ENCODE data around the gene SAP25.
"Not testable (repeated sequence)": the region's sequence is repeated elsewhere in the genome, so short reads cannot be mapped to it uniquely, and the experiment has no call there.

Gene SAP25

GRCh38 chr7:100562195-100563099, 11.3 kb downstream of the SAP25 start:
- DNase-seq (ENCODE audit: low spot score) = no peak

GRCh38 chr7:100561491-100562194, 12.1 kb downstream of the SAP25 start:
- DNase-seq (ENCODE audit: low spot score) = no peak

GRCh38 chr7:100559127-100559526, 14.6 kb downstream of the SAP25 start:
- no peak for DNase-seq (ENCODE audit: low spot score)

GRCh38 chr7:100556541-100556940, 17.2 kb downstream of the SAP25 start:
- DNase-seq (ENCODE audit: low spot score) = no peak

- no peak for DNase-seq (ENCODE audit: low spot score)
These were observed 18.0 kb downstream of the SAP25 start for GRCh38 chr7:100555701-100556100.

- DNase-seq (ENCODE audit: low spot score) = no peak
These were observed 20.7 kb downstream of the SAP25 start for GRCh38 chr7:100553032-100553431.

GRCh38 chr7:100552532-100552931, 21.2 kb downstream of the SAP25 start:
- DNase-seq (ENCODE audit: low spot score) = no peak

GRCh38 chr7:100548446-100548845, 25.3 kb downstream of the SAP25 start:
- DNase-seq (ENCODE audit: low spot score) = not testable (repeated sequence)

- DNase-seq (ENCODE audit: low spot score) = no peak
These were observed 25.8 kb downstream of the SAP25 start for GRCh38 chr7:100547872-100548271.

GRCh38 chr7:100546926-100547800, 26.5 kb downstream of the SAP25 start:
- DNase-seq (ENCODE audit: low spot score) = no peak

- no peak for DNase-seq (ENCODE audit: low spot score)
These were observed 27.4 kb downstream of the SAP25 start for GRCh38 chr7:100546129-100546925.

GRCh38 chr7:100545360-100546128, 28.2 kb downstream of the SAP25 start:
- no peak for DNase-seq (ENCODE audit: low spot score)

GRCh38 chr7:100544967-100545359, 28.7 kb downstream of the SAP25 start:
- DNase-seq (ENCODE audit: low spot score) = no peak

GRCh38 chr7:100544386-100544785, 29.3 kb downstream of the SAP25 start:
- no peak for DNase-seq (ENCODE audit: low spot score)

- DNase-seq (ENCODE audit: low spot score) = no peak
These were observed 30.1 kb downstream of the SAP25 start for GRCh38 chr7:100543586-100543985.

- DNase-seq (ENCODE audit: low spot score) = not testable (repeated sequence)
These were observed 32.4 kb downstream of the SAP25 start for GRCh38 chr7:100541309-100541708.

GRCh38 chr7:100540073-100540723, 33.5 kb downstream of the SAP25 start:
- no peak for DNase-seq (ENCODE audit: low spot score)

GRCh38 chr7:100539436-100540006, 34.2 kb downstream of the SAP25 start:
- no peak for DNase-seq (ENCODE audit: low spot score)

All from SK-N-DZ (cell line).